Left ventricle myocardium superior (tissue), 1 donor: ENCODE measurements around the gene KRTAP4-12. TPM values are rescaled to one million over a fixed set of nuclear protein-coding genes. Genes with fewer than 3 reads are reported as not detected.
"Not testable (repeated sequence)": the region's sequence is repeated elsewhere in the genome, so short reads cannot be mapped to it uniquely, and the experiment has no call there.

ENCODE experiments used
- ATAC-seq: fragments of 200-7000 bp; cut with Tn5 transposase; one replicate; pipeline ENCODE4 v1.9.1; 2020; ENCODE audit warnings: mild to moderate bottlenecking, moderate library complexity
- DNase-seq: peaks from one replicate; pipeline ENCODE4 v3.0.0-alpha.2; 2020
- intact Hi-C: fragments of 100-400 bp; cut with micrococcal nuclease; formaldehyde crosslinking; loops from one replicate; pipeline ENCODE4 v1.11.0; 2022
- long read RNA-seq: library from polyadenylated mRNA; unstranded; transcript quantifications from one replicate; pipeline ENCODE4 v2.0.0, GENCODE V29; 2021
- total RNA-seq: library from RNA; stranded (reverse); fragmentation: NEBNext Ultra II Directional; extraction: Animal tissue kit (Norgen Biotek cat#: 25700); gene quantifications from one replicate; pipeline ENCODE4 v1.2.1, GENCODE V29; 2021
- donor health status: DM: no; HTN: yes; CAD: no; lungs with severe emphysema.

The KRTAP4-12 gene
- total RNA-seq: not detected
- long read RNA-seq: 0 reads

GRCh38 chr17:41123991-41124371, at the start of gene KRTAP4-12:
KRTAP4-12 (minus strand) TSS chr17:41124182; CDS start chr17:41124122, 60 bp downstream.
- DNase-seq, intact Hi-C loops, ATAC-seq: not testable (repeated sequence)

GRCh38 chr17:41171886-41172285, 47.9 kb upstream of the KRTAP4-12 start:
- no peak for DNase-seq
- ATAC-seq: no peak
- intact Hi-C loops: no loop called here

- intact Hi-C loops: no loop called here
- ATAC-seq: no peak
Observed at GRCh38 chr17:41168121-41168520, 44.1 kb upstream of the KRTAP4-12 start, which contains the start of gene KRTAP4-3. KRTAP4-3 (minus strand) TSS chr17:41168221; CDS start chr17:41168172, 49 bp downstream.

GRCh38 chr17:41167561-41167960, 43.6 kb upstream of the KRTAP4-12 start:
- intact Hi-C loops: no loop called here
- DNase-seq (no peak), ATAC-seq (no peak)

More at GRCh38 chr17:41168121-41168520, 44.1 kb upstream of the KRTAP4-12 start, which contains the start of gene KRTAP4-3:
- no peak for DNase-seq

- DNase-seq (no peak), ATAC-seq (no peak)
- intact Hi-C loops: no loop called here
Observed at GRCh38 chr17:41163828-41164227, 39.8 kb upstream of the KRTAP4-12 start.

- no peak for ATAC-seq
- DNase-seq: no peak
- intact Hi-C loops: no loop called here
Observed at GRCh38 chr17:41160648-41161047, 36.7 kb upstream of the KRTAP4-12 start, which contains the start of gene KRTAP4-4. KRTAP4-4 (minus strand) TSS chr17:41160748; CDS start chr17:41160691, 57 bp downstream.

- ATAC-seq, DNase-seq, intact Hi-C loops: not testable (repeated sequence)
Observed at GRCh38 chr17:41160190-41160589, 36.2 kb upstream of the KRTAP4-12 start.

GRCh38 chr17:41153856-41154255, 29.9 kb upstream of the KRTAP4-12 start:
- ATAC-seq (no peak), DNase-seq (no peak)
- intact Hi-C loops: no loop called here

GRCh38 chr17:41151525-41151924, 27.5 kb upstream of the KRTAP4-12 start:
- no peak for ATAC-seq
- intact Hi-C loops: no loop called here
- no peak for DNase-seq

GRCh38 chr17:41150026-41150425, 26.0 kb upstream of the KRTAP4-12 start:
- no peak for ATAC-seq
- no peak for DNase-seq
- intact Hi-C loops: no loop called here

- intact Hi-C loops: no loop called here
- DNase-seq (no peak), ATAC-seq (no peak)
Observed at GRCh38 chr17:41149652-41149985, 25.6 kb upstream of the KRTAP4-12 start, which contains the start of gene KRTAP4-5. KRTAP4-5 (minus strand) TSS chr17:41149825; CDS start chr17:41149767, 58 bp downstream.

GRCh38 chr17:41148971-41149651, 25.1 kb upstream of the KRTAP4-12 start:
- intact Hi-C loops, DNase-seq, ATAC-seq: not testable (repeated sequence)

- intact Hi-C loops: no loop called here
- ATAC-seq (no peak), DNase-seq (no peak)
Observed at GRCh38 chr17:41147531-41148204, 23.7 kb upstream of the KRTAP4-12 start.

- ATAC-seq (no peak), DNase-seq (no peak)
- intact Hi-C loops: no loop called here
Observed at GRCh38 chr17:41145261-41145660, 21.3 kb upstream of the KRTAP4-12 start.

GRCh38 chr17:41144846-41145245, 20.9 kb upstream of the KRTAP4-12 start:
- intact Hi-C loops: no loop called here
- ATAC-seq (no peak), DNase-seq (no peak)

GRCh38 chr17:41141361-41141760, 17.4 kb upstream of the KRTAP4-12 start:
- DNase-seq (no peak), ATAC-seq (no peak)
- intact Hi-C loops: no loop called here

GRCh38 chr17:41140360-41141131, 16.6 kb upstream of the KRTAP4-12 start, which contains the start of gene KRTAP4-6:
KRTAP4-6 (minus strand) TSS chr17:41140544; CDS start chr17:41140487, 57 bp downstream.
- intact Hi-C loops: no loop called here
- no peak for DNase-seq
- no peak for ATAC-seq

- intact Hi-C loops, DNase-seq, ATAC-seq: not testable (repeated sequence)
Observed at GRCh38 chr17:41139865-41140264, 15.9 kb upstream of the KRTAP4-12 start.

GRCh38 chr17:41133880-41134735, 10.1 kb upstream of the KRTAP4-12 start:
- DNase-seq: no peak
- intact Hi-C loops: no loop called here
- no peak for ATAC-seq
